ENCODE results near the gene WDR82.
A peak's percentile ranks its signal among the peaks of the same experiment; 100 is the strongest.

- TF ChIP-seq, protein P1, sequence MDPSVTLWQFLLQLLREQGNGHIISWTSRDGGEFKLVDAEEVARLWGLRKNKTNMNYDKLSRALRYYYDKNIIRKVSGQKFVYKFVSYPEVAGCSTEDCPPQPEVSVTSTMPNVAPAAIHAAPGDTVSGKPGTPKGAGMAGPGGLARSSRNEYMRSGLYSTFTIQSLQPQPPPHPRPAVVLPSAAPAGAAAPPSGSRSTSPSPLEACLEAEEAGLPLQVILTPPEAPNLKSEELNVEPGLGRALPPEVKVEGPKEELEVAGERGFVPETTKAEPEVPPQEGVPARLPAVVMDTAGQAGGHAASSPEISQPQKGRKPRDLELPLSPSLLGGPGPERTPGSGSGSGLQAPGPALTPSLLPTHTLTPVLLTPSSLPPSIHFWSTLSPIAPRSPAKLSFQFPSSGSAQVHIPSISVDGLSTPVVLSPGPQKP (IDR thresholded peaks at IDR 0.05; ENCODE audit: borderline replicate concordance, low read depth, low read length) = no peak
- TF ChIP-seq, protein P2, sequence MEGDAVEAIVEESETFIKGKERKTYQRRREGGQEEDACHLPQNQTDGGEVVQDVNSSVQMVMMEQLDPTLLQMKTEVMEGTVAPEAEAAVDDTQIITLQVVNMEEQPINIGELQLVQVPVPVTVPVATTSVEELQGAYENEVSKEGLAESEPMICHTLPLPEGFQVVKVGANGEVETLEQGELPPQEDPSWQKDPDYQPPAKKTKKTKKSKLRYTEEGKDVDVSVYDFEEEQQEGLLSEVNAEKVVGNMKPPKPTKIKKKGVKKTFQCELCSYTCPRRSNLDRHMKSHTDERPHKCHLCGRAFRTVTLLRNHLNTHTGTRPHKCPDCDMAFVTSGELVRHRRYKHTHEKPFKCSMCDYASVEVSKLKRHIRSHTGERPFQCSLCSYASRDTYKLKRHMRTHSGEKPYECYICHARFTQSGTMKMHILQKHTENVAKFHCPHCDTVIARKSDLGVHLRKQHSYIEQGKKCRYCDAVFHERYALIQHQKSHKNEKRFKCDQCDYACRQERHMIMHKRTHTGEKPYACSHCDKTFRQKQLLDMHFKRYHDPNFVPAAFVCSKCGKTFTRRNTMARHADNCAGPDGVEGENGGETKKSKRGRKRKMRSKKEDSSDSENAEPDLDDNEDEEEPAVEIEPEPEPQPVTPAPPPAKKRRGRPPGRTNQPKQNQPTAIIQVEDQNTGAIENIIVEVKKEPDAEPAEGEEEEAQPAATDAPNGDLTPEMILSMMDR (conservative IDR thresholded peaks at IDR 0.05; ENCODE audit: low read depth, low read length) = peak; percentile 58
- peak; percentile 98 for TF ChIP-seq POLR2A (IDR thresholded peaks at IDR 0.05; ENCODE audit: low read depth, low read length)
- no peak for TF ChIP-seq USF2 (IDR thresholded peaks at IDR 0.05; ENCODE audit: low read depth, low read length)
- TF ChIP-seq RCOR1 (IDR thresholded peaks at IDR 0.05; ENCODE audit: insufficient replicate concordance, low read length) = no peak
- no peak; the same call in 1 of the 2 replicates for TF ChIP-seq MXI1 (IDR thresholded peaks at IDR 0.05; ENCODE audit: borderline replicate concordance, low read depth, low read length)
- TF ChIP-seq MAZ (IDR thresholded peaks at IDR 0.05; ENCODE audit: borderline replicate concordance, low read depth, low read length) = peak; percentile 70; the same call in 1 of the 2 replicates
Observed at GRCh38 chr3:52278510-52279069, at the start of gene WDR82.

Data from IMR-90 (cell line).